Neural cell (in vitro differentiated cells): ENCODE data around the gene TMEM269. TPM values are rescaled to one million over a fixed set of nuclear protein-coding genes. Genes with fewer than 3 reads are reported as not detected.

ENCODE experiments used
- H2AFZ ChIP-seq: fragments of 200-600, 300-800 bp; sonication (generic), shearing (Covaris generic); 2 replicates; pipeline ENCODE4 v1.6.0; 2014; ENCODE audit warnings: low read depth, mild to moderate bottlenecking, antibody characterized with exemption, low read length, moderate library complexity
- H3F3A ChIP-seq: fragments of 200-600 bp; shearing (Covaris generic); 2 replicates; pipeline ENCODE4 v1.6.1; 2016; ENCODE audit warnings: mild to moderate bottlenecking, moderate library complexity, mixed read lengths, antibody characterized with exemption, low read length; ENCODE audit not compliant: insufficient read depth, poor library complexity, severe bottlenecking
- H3K27ac ChIP-seq: fragments of 200-600, 300-800 bp; sonication (generic), shearing (Covaris generic); 2 replicates; pipeline ENCODE4 v1.5.1; 2014; ENCODE audit warnings: mild to moderate bottlenecking, low read length, moderate library complexity
- H3K27me3 ChIP-seq: fragments of 300-800, 200-600 bp; sonication (generic), shearing (Covaris generic); 2 replicates; pipeline ENCODE4 v1.6.0; 2014; ENCODE audit warnings: mild to moderate bottlenecking, low read depth, low read length, moderate library complexity; ENCODE audit not compliant: insufficient read depth
- H3K36me3 ChIP-seq: fragments of 300-800, 200-600 bp; sonication (generic), shearing (Covaris generic); 2 replicates; pipeline ENCODE4 v1.5.1; 2014; ENCODE audit warnings: mild to moderate bottlenecking, antibody characterized with exemption, low read length, moderate library complexity; ENCODE audit not compliant: insufficient read depth
- H3K4me2 ChIP-seq: fragments of 300-800, 200-600 bp; sonication (generic), shearing (Covaris generic); 2 replicates; pipeline ENCODE4 v1.6.0; 2014; ENCODE audit warnings: mild to moderate bottlenecking, low read length
- H3K4me3 ChIP-seq: fragments of 300-800, 200-600 bp; sonication (generic), shearing (Covaris generic); 2 replicates; pipeline ENCODE4 v1.5.1; 2014; ENCODE audit warnings: mild to moderate bottlenecking, low read length, moderate library complexity
- H3K79me2 ChIP-seq: fragments of 200-600 bp; shearing (Covaris generic); replicated peaks from 2 replicates; pipeline ENCODE4 v1.6.0; 2014; ENCODE audit warnings: mild to moderate bottlenecking, low read length, moderate library complexity; ENCODE audit not compliant: insufficient read depth
- H3K9ac ChIP-seq: fragments of 300-800, 200-600 bp; sonication (generic), shearing (Covaris generic); 2 replicates; pipeline ENCODE4 v1.6.1; 2016; ENCODE audit warnings: mild to moderate bottlenecking, low read length, mixed read lengths
- H3K9me2 ChIP-seq: fragments of 200-600 bp; shearing (Covaris generic); 2 replicates; pipeline ENCODE4 v1.6.1; 2016; ENCODE audit warnings: mild to moderate bottlenecking, low read length, mixed read lengths; ENCODE audit not compliant: insufficient read depth
- H3K9me3 ChIP-seq: fragments of 200-600, 300-800 bp; sonication (generic), shearing (Covaris generic); 2 replicates; pipeline ENCODE4 v1.6.1; 2016; ENCODE audit warnings: mild to moderate bottlenecking, mixed run types, low read length, moderate library complexity, mixed read lengths
- H4K20me1 ChIP-seq: fragments of 200-600 bp; shearing (Covaris generic); 2 replicates; pipeline ENCODE4 v1.6.1; 2016; ENCODE audit warnings: mild to moderate bottlenecking, mixed run types; ENCODE audit not compliant: insufficient read depth
- CTCF ChIP-seq: fragments of 450-650 bp; IDR thresholded peaks from 2 replicates; pipeline ENCODE4 v1.5.1; 2014; ENCODE audit warnings: antibody characterized with exemption, mild to moderate bottlenecking, moderate library complexity; ENCODE audit not compliant: poor library complexity, severe bottlenecking
- EP300 ChIP-seq: fragments of 450-650 bp; conservative IDR thresholded peaks from 2 replicates; pipeline ENCODE4 v1.6.1; 2014; ENCODE audit warnings: antibody characterized with exemption, mild to moderate bottlenecking, moderate library complexity; ENCODE audit not compliant: poor library complexity, severe bottlenecking
- EZH2 ChIP-seq: fragments of 200-600, 300-800 bp; shearing (Covaris generic), sonication (generic); IDR thresholded peaks from 2 replicates; pipeline ENCODE4 v1.6.1; 2014; ENCODE audit warnings: antibody characterized with exemption, low read length, borderline replicate concordance, mild to moderate bottlenecking; ENCODE audit not compliant: insufficient read depth, poor library complexity, severe bottlenecking
- MXI1 ChIP-seq: fragments of 450-650 bp; conservative IDR thresholded peaks from 2 replicates; pipeline ENCODE4 v1.6.1; 2014; ENCODE audit warnings: antibody characterized with exemption, mild to moderate bottlenecking; ENCODE audit not compliant: poor library complexity, severe bottlenecking
- POLR2AphosphoS5 ChIP-seq: IDR thresholded peaks from 2 replicates; pipeline ENCODE4 v1.6.1; 2012
- RAD21 ChIP-seq: fragments of 450-650 bp; conservative IDR thresholded peaks from 2 replicates; pipeline ENCODE4 v1.6.1; 2014; ENCODE audit warnings: antibody characterized with exemption, mild to moderate bottlenecking, moderate library complexity
- REST ChIP-seq: IDR thresholded peaks from 2 replicates; pipeline ENCODE4 v1.6.1; 2012; ENCODE audit warnings: borderline replicate concordance
- SMC3 ChIP-seq: fragments of 450-650 bp; conservative IDR thresholded peaks from 2 replicates; pipeline ENCODE4 v1.6.1; 2014; ENCODE audit warnings: antibody characterized with exemption, mild to moderate bottlenecking, moderate library complexity; ENCODE audit not compliant: poor library complexity
- TAF1 ChIP-seq: IDR thresholded peaks from 2 replicates; pipeline ENCODE4 v1.6.1; 2012; ENCODE audit warnings: low read depth
- polyA plus RNA-seq: library from polyadenylated mRNA; depleted of rRNA; stranded (reverse); fragments of >200 nt; gene quantifications from 2 replicates; pipeline ENCODE4 v1.2.3, GENCODE V29; 2014

The TMEM269 gene
- polyA plus RNA-seq, 1 donor from 2014 or later: 1.1 TPM

- no peak overlapping the region for H2AFZ ChIP-seq
- H3K4me2 ChIP-seq: no peak overlapping the region
- H4K20me1 ChIP-seq: no peaks in the 10 kb centered on the region
- no peak overlapping the region for H3K4me3 ChIP-seq
- no peaks in the 10 kb centered on the region for H3K9me3 ChIP-seq
- no peaks in the 10 kb centered on the region for H3K36me3 ChIP-seq
- H3K9ac ChIP-seq: no peak overlapping the region
- no peaks in the 10 kb centered on the region for H3K27me3 ChIP-seq
- no peak overlapping the region for H3K27ac ChIP-seq
- TF ChIP-seq EP300 (no peak), EZH2 (no peak), RAD21 (no peak), POLR2AphosphoS5 (no peak), REST (no peak), SMC3 (no peak), MXI1 (no peak), CTCF (no peak), TAF1 (no peak)
- H3K79me2 ChIP-seq: no peaks in the 10 kb centered on the region
- H3F3A ChIP-seq: no peaks in the 10 kb centered on the region
- H3K9me2 ChIP-seq: no peaks in the 10 kb centered on the region
Observed at GRCh38 chr1:42825036-42825851, 40.5 kb downstream of the TMEM269 start.

- Histone ChIP-seq H3K79me2 (no peaks in the 10 kb centered on the region), H3K27me3 (no peaks in the 10 kb centered on the region), H3K9me2 (no peaks in the 10 kb centered on the region), H3K27ac (no peak overlapping the region), H3K9me3 (no peaks in the 10 kb centered on the region), H3F3A (no peaks in the 10 kb centered on the region), H3K9ac (no peak overlapping the region), H3K4me3 (no peak overlapping the region), H3K36me3 (no peaks in the 10 kb centered on the region), H4K20me1 (no peaks in the 10 kb centered on the region), H2AFZ (no peak overlapping the region), H3K4me2 (no peak overlapping the region)
- TF ChIP-seq TAF1: no peak
Observed at GRCh38 chr1:42830631-42831030, 45.8 kb downstream of the TMEM269 start.
